Prostate gland (tissue), 2 donors: ENCODE data around the gene NOVA1.

Experiments used
- CTCF ChIP-seq, 4 experiments: fragments of 200-600 bp in 2 of 4; fragments of 450-650 bp in 2 of 4; sonication (generic) in 2 of 4; IDR thresholded peaks; 1 replicate in 3 of 4; 2 replicates in 1 of 4; pipeline ENCODE4 v1.5.1; 2016 to 2019; ENCODE audit warnings: antibody characterized with exemption in 4 of 4, mild to moderate bottlenecking in 2 of 4, moderate library complexity in 2 of 4
- POLR2A ChIP-seq: fragments of 450-650 bp; IDR thresholded peaks from one replicate; pipeline ENCODE4 v1.6.1; 2016; ENCODE audit warnings: antibody characterized with exemption, mild to moderate bottlenecking

- TF ChIP-seq CTCF (IDR thresholded peaks at IDR 0.05) (no peak), POLR2A (no peak)
Observed at GRCh38 chr14:26598672-26599131, 869 bp upstream of the NOVA1 start.
